CD8-positive, alpha-beta memory T cell (primary cell): Measurements from ENCODE around the gene NCKAP5. TPM values are rescaled to one million over a fixed set of nuclear protein-coding genes. Genes with fewer than 3 reads are reported as not detected.

ENCODE experiments used
- CTCF ChIA-PET: fragments of 350-600 bp; sonication (Branson Sonifier 250); formaldehyde crosslinking; loops from one replicate; lab custom pipeline; 2021; ENCODE audit warnings: antibody characterized with exemption; lab: Charles Lee
- POLR2A ChIA-PET: fragments of 350-600 bp; sonication (Branson Sonifier 250); formaldehyde crosslinking; loops from one replicate; lab custom pipeline; 2021; ENCODE audit warnings: antibody characterized with exemption; lab: Charles Lee
- DNase-seq, 5 donors: peaks; one replicate each; pipeline versions ENCODE4 v3.0.0 to v3.0.0-alpha.2; 2020 to 2022; ENCODE audit warnings: mixed read lengths in 1 of 5
- H3K27ac ChIP-seq: one replicate; pipeline ENCODE4 v1.7.0; 2013; ENCODE audit warnings: low read depth, mild to moderate bottlenecking, low read length, moderate library complexity
- H3K27me3 ChIP-seq: 2 replicates; pipeline ENCODE4 v1.7.0; 2013; ENCODE audit warnings: low read length, mild to moderate bottlenecking; ENCODE audit not compliant: insufficient read depth, poor library complexity, severe bottlenecking
- H3K36me3 ChIP-seq: 2 replicates; pipeline ENCODE4 v1.7.0; 2013; ENCODE audit warnings: mild to moderate bottlenecking, low read length, moderate library complexity; ENCODE audit not compliant: insufficient read depth
- H3K4me1 ChIP-seq: 2 replicates; pipeline ENCODE4 v1.7.0; 2013; ENCODE audit warnings: mild to moderate bottlenecking, low read length, moderate library complexity; ENCODE audit not compliant: insufficient read depth
- H3K4me3 ChIP-seq: 2 replicates; pipeline ENCODE4 v1.7.0; 2013; ENCODE audit warnings: mild to moderate bottlenecking, low read length
- H3K9me3 ChIP-seq: 2 replicates; pipeline ENCODE4 v1.7.0; 2013; ENCODE audit warnings: mild to moderate bottlenecking, low read length
- H3K27ac Mint-ChIP-seq, 8 donors: one replicate each; pipeline ENCODE4 v1.8.0; 2020 to 2021; ENCODE audit warnings: mixed read lengths in 8 of 8, mild to moderate bottlenecking in 6 of 8, inconsistent platforms in 3 of 8, moderate library complexity in 3 of 8
- H3K27me3 Mint-ChIP-seq, 2 donors: one replicate each; pipeline ENCODE4 v1.8.0; 2020 to 2021; ENCODE audit warnings: mixed read lengths in 2 of 2, mild to moderate bottlenecking in 1 of 2, moderate library complexity in 1 of 2
- H3K36me3 Mint-ChIP-seq, 3 donors: one replicate each; pipeline ENCODE4 v1.8.0; 2020 to 2021; ENCODE audit warnings: mixed read lengths in 3 of 3, inconsistent platforms in 1 of 3, mild to moderate bottlenecking in 1 of 3
- H3K4me1 Mint-ChIP-seq, 3 donors: one replicate each; pipeline ENCODE4 v1.8.0; 2020 to 2021; ENCODE audit warnings: mixed read lengths in 3 of 3, inconsistent platforms in 1 of 3, mild to moderate bottlenecking in 1 of 3
- H3K4me3 Mint-ChIP-seq, 7 donors: one replicate each; pipeline ENCODE4 v1.8.0; 2020 to 2021; ENCODE audit warnings: mixed read lengths in 7 of 7, mild to moderate bottlenecking in 6 of 7, moderate library complexity in 4 of 7, inconsistent platforms in 2 of 7
- H3K9me3 Mint-ChIP-seq, 5 donors: one replicate each; pipeline ENCODE4 v1.8.0; 2020 to 2022; ENCODE audit warnings: mixed read lengths in 5 of 5, mild to moderate bottlenecking in 3 of 5, moderate library complexity in 2 of 5, inconsistent platforms in 1 of 5
- polyA plus RNA-seq: library from polyadenylated mRNA; unstranded; fragments of 300-500 nt; fragmentation: Illumina TruSeq; gene quantifications from one replicate; pipeline ENCODE4 v1.2.3, GENCODE V29; 2021
- total RNA-seq, 2 experiments: library from RNA; stranded (reverse); gene quantifications; one replicate each; pipeline ENCODE4 v1.2.3, GENCODE V29; 2021

NCKAP5 gene
- total and polyA plus RNA-seq, 3 experiments from 2014 or later, result not detected

- POLR2A ChIA-PET, result no interaction called here
These were observed 280.6 kb downstream of the NCKAP5 start for GRCh38 chr2:133287709-133288108.

GRCh38 chr2:133286326-133286922 lies 281.8 kb downstream of the NCKAP5 start:
- CTCF ChIA-PET, result no interaction called here
- Mint-ChIP-seq H3K27ac (no peak overlapping the region), H3K4me3 (no peak overlapping the region), H3K9me3 (peaks cover 0 to 9% (median 6%) of the 10 kb centered on the region in 5 donors), H3K4me1 (no peaks in the 10 kb centered on the region), H3K36me3 (no peaks in the 10 kb centered on the region), H3K27me3 (no peaks in the 10 kb centered on the region)
- H3K27me3 ChIP-seq, result no peaks in the 10 kb centered on the region
- no peak overlapping the region for H3K4me3 ChIP-seq
- POLR2A ChIA-PET, result no interaction called here
- no peaks in the 10 kb centered on the region for H3K9me3 ChIP-seq
- H3K27ac ChIP-seq, result no peak overlapping the region
- H3K36me3 ChIP-seq, result no peaks in the 10 kb centered on the region
- DNase-seq, result no peak
- H3K4me1 ChIP-seq, result no peaks in the 10 kb centered on the region

More at GRCh38 chr2:133287709-133288108, 280.6 kb downstream of the NCKAP5 start:
- Histone ChIP-seq H3K27ac (no peak overlapping the region), H3K27me3 (no peaks in the 10 kb centered on the region), H3K36me3 (no peaks in the 10 kb centered on the region), H3K4me1 (no peaks in the 10 kb centered on the region), H3K9me3 (no peaks in the 10 kb centered on the region), H3K4me3 (no peak overlapping the region)
- no peaks in the 10 kb centered on the region for H3K36me3 Mint-ChIP-seq
- H3K27ac Mint-ChIP-seq, result no peak overlapping the region
- peaks cover 0 to 9% (median 5%) of the 10 kb centered on the region in 5 donors for H3K9me3 Mint-ChIP-seq
- DNase-seq, result no peak
- H3K4me1 Mint-ChIP-seq, result no peaks in the 10 kb centered on the region
- H3K27me3 Mint-ChIP-seq, result no peaks in the 10 kb centered on the region
- CTCF ChIA-PET, result no interaction called here
- H3K4me3 Mint-ChIP-seq, result no peak overlapping the region

GRCh38 chr2:133273031-133273430 lies 295.2 kb downstream of the NCKAP5 start:
- Histone ChIP-seq H3K4me1 (no peaks in the 10 kb centered on the region), H3K9me3 (no peaks in the 10 kb centered on the region), H3K36me3 (no peaks in the 10 kb centered on the region), H3K27me3 (no peaks in the 10 kb centered on the region), H3K4me3 (no peak overlapping the region), H3K27ac (no peak overlapping the region)
- DNase-seq, result no peak
- Mint-ChIP-seq H3K36me3 (no peaks in the 10 kb centered on the region), H3K4me3 (no peak overlapping the region), H3K27ac (no peak overlapping the region), H3K4me1 (no peaks in the 10 kb centered on the region), H3K27me3 (no peaks in the 10 kb centered on the region), H3K9me3 (peaks cover 0 to 11% (median 4%) of the 10 kb centered on the region in 5 donors)
- ChIA-PET CTCF (no interaction called here), POLR2A (no interaction called here)

GRCh38 chr2:133271105-133271504 lies 297.2 kb downstream of the NCKAP5 start:
- no peak for DNase-seq
- H3K27me3 Mint-ChIP-seq, result peaks cover 0 to 3% of the 10 kb centered on the region in 2 donors
- H3K9me3 Mint-ChIP-seq, result peaks cover 0 to 7% (median 6%) of the 10 kb centered on the region in 5 donors
- H3K4me1 Mint-ChIP-seq, result no peaks in the 10 kb centered on the region
- no peak overlapping the region for H3K4me3 Mint-ChIP-seq
- no peaks in the 10 kb centered on the region for H3K36me3 ChIP-seq
- no peak overlapping the region for H3K27ac ChIP-seq
- H3K36me3 Mint-ChIP-seq, result no peaks in the 10 kb centered on the region
- POLR2A ChIA-PET, result no interaction called here
- H3K4me1 ChIP-seq, result no peaks in the 10 kb centered on the region
- no peak overlapping the region for H3K27ac Mint-ChIP-seq
- H3K9me3 ChIP-seq, result no peaks in the 10 kb centered on the region
- no peaks in the 10 kb centered on the region for H3K27me3 ChIP-seq
- no peak overlapping the region for H3K4me3 ChIP-seq
- CTCF ChIA-PET, result interaction anchor here (1.0 kb wide), 1 partner anchor 25 kb away, joined by 3 read pairs; no protein-coding TSS in a partner anchor

GRCh38 chr2:133270550-133270949 lies 297.7 kb downstream of the NCKAP5 start:
- no peaks in the 10 kb centered on the region for H3K4me1 ChIP-seq
- H3K9me3 ChIP-seq, result no peaks in the 10 kb centered on the region
- no peak overlapping the region for H3K27ac ChIP-seq
- H3K4me3 Mint-ChIP-seq, result no peak overlapping the region
- CTCF ChIA-PET, result no interaction called here
- no peak for DNase-seq
- H3K36me3 Mint-ChIP-seq, result no peaks in the 10 kb centered on the region
- H3K27ac Mint-ChIP-seq, result no peak overlapping the region
- peaks cover 0 to 6% (median 4%) of the 10 kb centered on the region in 5 donors for H3K9me3 Mint-ChIP-seq
- H3K4me1 Mint-ChIP-seq, result no peaks in the 10 kb centered on the region
- no peaks in the 10 kb centered on the region for H3K36me3 ChIP-seq
- peaks cover 0 to 3% of the 10 kb centered on the region in 2 donors for H3K27me3 Mint-ChIP-seq
- no peak overlapping the region for H3K4me3 ChIP-seq
- H3K27me3 ChIP-seq, result no peaks in the 10 kb centered on the region
- POLR2A ChIA-PET, result no interaction called here

GRCh38 chr2:133266926-133267590 lies 301.2 kb downstream of the NCKAP5 start:
- CTCF ChIA-PET, result no interaction called here
- no peaks in the 10 kb centered on the region for H3K9me3 ChIP-seq
- H3K36me3 ChIP-seq, result no peaks in the 10 kb centered on the region
- no peak overlapping the region for H3K27ac ChIP-seq
- Mint-ChIP-seq H3K36me3 (peaks cover 0 to 2% (median 0%) of the 10 kb centered on the region in 3 donors), H3K9me3 (peaks cover 0 to 8% (median 4%) of the 10 kb centered on the region in 5 donors), H3K27ac (no peak overlapping the region), H3K4me3 (no peak overlapping the region), H3K4me1 (no peaks in the 10 kb centered on the region), H3K27me3 (peaks cover 7 to 12% of the 10 kb centered on the region in 2 donors)
- no peaks in the 10 kb centered on the region for H3K27me3 ChIP-seq
- H3K4me1 ChIP-seq, result no peaks in the 10 kb centered on the region
- H3K4me3 ChIP-seq, result no peak overlapping the region
- DNase-seq, result no peak
- POLR2A ChIA-PET, result no interaction called here

GRCh38 chr2:133266041-133266925 lies 302.0 kb downstream of the NCKAP5 start:
- H3K9me3 ChIP-seq, result no peaks in the 10 kb centered on the region
- no peak overlapping the region for H3K4me3 Mint-ChIP-seq
- H3K27me3 ChIP-seq, result no peaks in the 10 kb centered on the region
- ChIA-PET CTCF (no interaction called here), POLR2A (no interaction called here)
- peaks cover 0 to 2% (median 0%) of the 10 kb centered on the region in 3 donors for H3K36me3 Mint-ChIP-seq
- no peaks in the 10 kb centered on the region for H3K36me3 ChIP-seq
- no peaks in the 10 kb centered on the region for H3K4me1 Mint-ChIP-seq
- H3K9me3 Mint-ChIP-seq, result peaks cover 0 to 7% (median 2%) of the 10 kb centered on the region in 5 donors
- DNase-seq, result no peak
- no peaks in the 10 kb centered on the region for H3K4me1 ChIP-seq
- no peak overlapping the region for H3K4me3 ChIP-seq
- no peak overlapping the region for H3K27ac Mint-ChIP-seq
- H3K27ac ChIP-seq, result no peak overlapping the region
- peaks cover 7 to 12% of the 10 kb centered on the region in 2 donors for H3K27me3 Mint-ChIP-seq
